T-cell (primary cell): ENCODE data around the gene STARD10. TPM values are rescaled to one million over a fixed set of nuclear protein-coding genes. Genes with fewer than 3 reads are reported as not detected.
"Not testable (repeated sequence)": the region's sequence is repeated elsewhere in the genome, so short reads cannot be mapped to it uniquely, and the experiment has no call there.

Source experiments
- ATAC-seq, 4 experiments: fragments of 200-7000 bp in 3 of 4; fragments of 150-1000 bp in 1 of 4; cut with Tn5 transposase; replicated peaks in 1 of 4; 1 replicate in 3 of 4; 2 replicates in 1 of 4; pipeline ENCODE4 v1.10.0; 2021; ENCODE audit warnings: moderate library complexity in 3 of 4, mild to moderate bottlenecking in 2 of 4, moderate number of reproducible peaks in 1 of 4
- CTCF ChIA-PET, 2 donors: fragments of 300-600 bp; sonication (Branson Sonifier 250); formaldehyde crosslinking; loops; one replicate each; lab custom pipeline; 2022; ENCODE audit warnings: antibody characterized with exemption in 2 of 2; lab: Charles Lee
- POLR2A ChIA-PET, 2 donors: fragments of 300-600 bp; sonication (Branson Sonifier 250); formaldehyde crosslinking; loops; one replicate each; lab custom pipeline; 2022; ENCODE audit warnings: antibody characterized with exemption in 2 of 2; lab: Charles Lee
- DNase-seq, 35 experiments: peaks; one replicate each; pipeline versions ENCODE4 v3.0.0 to v3.0.0-alpha.2; 2013 to 2023
- H3K27ac ChIP-seq: one replicate; pipeline ENCODE4 v1.5.1; 2013; ENCODE audit warnings: low read length
- H3K27me3 ChIP-seq, 2 experiments: replicated peaks in 1 of 2; 1 replicate in 1 of 2; 2 replicates in 1 of 2; pipeline versions ENCODE4 v1.6.1 to v1.7.0; 2013; ENCODE audit warnings: low read length in 1 of 2, mixed read lengths in 1 of 2; ENCODE audit not compliant: control insufficient read depth in 2 of 2, insufficient read depth in 2 of 2; ENCODE audit errors: extremely low read depth in 1 of 2
- H3K36me3 ChIP-seq, 2 donors: 1 replicate in 1 of 2; 2 replicates in 1 of 2; pipeline versions ENCODE4 v1.6.1 to v1.7.0; 2013; ENCODE audit warnings: low read length in 1 of 2; ENCODE audit not compliant: control insufficient read depth in 2 of 2, insufficient read depth in 1 of 2; ENCODE audit errors: extremely low read depth in 1 of 2
- H3K4me1 ChIP-seq, 2 experiments: 1 replicate in 1 of 2; 2 replicates in 1 of 2; pipeline versions ENCODE4 v1.6.1 to v1.7.0; 2013; ENCODE audit warnings: low read length in 2 of 2, mixed read lengths in 1 of 2; ENCODE audit not compliant: insufficient read depth in 2 of 2, control insufficient read depth in 1 of 2; ENCODE audit errors: extremely low read depth in 1 of 2
- H3K4me3 ChIP-seq, 2 donors: 1 replicate in 1 of 2; 2 replicates in 1 of 2; pipeline versions ENCODE4 v1.5.1 to v1.7.0; 2013; ENCODE audit warnings: mild to moderate bottlenecking in 2 of 2, low read length in 1 of 2, moderate library complexity in 1 of 2; ENCODE audit not compliant: control insufficient read depth in 1 of 2; ENCODE audit errors: extremely low read depth in 1 of 2
- H3K9me3 ChIP-seq: 2 replicates; pipeline ENCODE4 v1.7.0; 2013
- H3K27ac Mint-ChIP-seq, 2 donors: one replicate each; pipeline ENCODE4 v1.8.0; 2020 to 2021; ENCODE audit warnings: mild to moderate bottlenecking in 2 of 2, mixed read lengths in 2 of 2
- H3K27me3 Mint-ChIP-seq, 2 donors: one replicate each; pipeline ENCODE4 v1.8.0; 2021 to 2022; ENCODE audit warnings: mixed read lengths in 2 of 2
- H3K36me3 Mint-ChIP-seq: one replicate; pipeline ENCODE4 v1.8.0; 2021; ENCODE audit warnings: mixed read lengths
- H3K4me1 Mint-ChIP-seq, 3 donors: one replicate each; pipeline ENCODE4 v1.8.0; 2020 to 2022; ENCODE audit warnings: mixed read lengths in 3 of 3, mild to moderate bottlenecking in 1 of 3
- H3K4me3 Mint-ChIP-seq, 3 donors: one replicate each; pipeline ENCODE4 v1.8.0; 2020 to 2022; ENCODE audit warnings: mild to moderate bottlenecking in 3 of 3, mixed read lengths in 3 of 3, moderate library complexity in 3 of 3
- H3K9me3 Mint-ChIP-seq, 3 donors: one replicate each; pipeline ENCODE4 v1.8.0; 2020 to 2022; ENCODE audit warnings: mixed read lengths in 3 of 3
- WGBS: methylation state at CpG from one replicate; pipeline ENCODE4 v1.1.5; 2013; ENCODE audit warnings: missing lambda C conversion rate; ENCODE audit not compliant: insufficient coverage; 5-methylcytosine and 5-hydroxymethylcytosine counted together
- total RNA-seq, 35 experiments: library from RNA in 6 of 35; stranded (reverse) in 6 of 35; fragments of 120-200 nt in 1 of 35; gene quantifications; one replicate each; pipeline versions ENCODE4 v1.2.1 to v1.2.4 and lab custom pipeline; 2013 to 2026

STARD10 gene
- total RNA-seq, 5 donors from 2014 or later (not counting 1 experiment from before 2014, with no cell fraction given) = 11.1 to 24.9 (median 19.1) TPM

- peaks cover 7 to 63% of the 10 kb centered on the region in 2 donors for H3K36me3 ChIP-seq
- H3K27me3 ChIP-seq = no peaks in the 10 kb centered on the region
- peak overlapping the region; percentile 68 for H3K27ac ChIP-seq
- WGBS = 84% methylated on average over 11 of the region's 11 CpGs
- H3K9me3 Mint-ChIP-seq = no peaks in the 10 kb centered on the region
- H3K27ac Mint-ChIP-seq = peak overlapping the region; percentile 64 to 79
- no peaks in the 10 kb centered on the region for H3K27me3 Mint-ChIP-seq
- CTCF ChIA-PET = interaction anchor here in 1 of 2 donors (0.7 to 1.2 kb wide), 3 partner anchors 13 to 350 kb away, joined by 3 to 10 read pairs (median 5); no protein-coding TSS in a partner anchor
- H3K9me3 ChIP-seq = no peaks in the 10 kb centered on the region
- no peak overlapping the region for H3K4me3 ChIP-seq
- H3K4me1 ChIP-seq = peaks cover 0 to 15% of the 10 kb centered on the region in 2 experiments
- no peak for DNase-seq
- H3K36me3 Mint-ChIP-seq = peaks cover 7% of the 10 kb centered on the region
- POLR2A ChIA-PET = no interaction called here
- H3K4me3 Mint-ChIP-seq = no peak overlapping the region
- peaks cover 5 to 23% (median 8%) of the 10 kb centered on the region in 3 donors for H3K4me1 Mint-ChIP-seq
- no peak for ATAC-seq
These were observed 34.3 kb upstream of the STARD10 start for GRCh38 chr11:72828081-72828567.

- POLR2A ChIA-PET, H3K9me3 ChIP-seq, H3K4me3 Mint-ChIP-seq, H3K36me3 Mint-ChIP-seq, H3K9me3 Mint-ChIP-seq, DNase-seq, H3K4me3 ChIP-seq, H3K27me3 ChIP-seq, H3K27me3 Mint-ChIP-seq: not testable (repeated sequence)
- Histone ChIP-seq H3K4me1 (peaks cover 0 to 18% of the 10 kb centered on the region in 2 experiments), H3K27ac (peak overlapping the region; percentile 68), H3K36me3 (peaks cover 10 to 68% of the 10 kb centered on the region in 2 donors)
- Mint-ChIP-seq H3K27ac (peak overlapping the region; percentile 66 to 79), H3K4me1 (peaks cover 5 to 24% (median 9%) of the 10 kb centered on the region in 3 donors)
- peak in 1 of 4 experiments; percentile 31 for ATAC-seq
- 94% methylated on average over 3 of the region's 11 CpGs for WGBS
- CTCF ChIA-PET = interaction anchor here in 1 of 2 donors (0.7 to 1.2 kb wide), 3 partner anchors 12 to 350 kb away, joined by 3 to 10 read pairs (median 5); no protein-coding TSS in a partner anchor
These were observed 33.8 kb upstream of the STARD10 start for GRCh38 chr11:72827656-72828055.

- DNase-seq (no peak), ATAC-seq (no peak)
- no peaks in the 10 kb centered on the region for H3K27me3 ChIP-seq
- Mint-ChIP-seq H3K27ac (peak overlapping the region; percentile 66 to 79), H3K27me3 (no peaks in the 10 kb centered on the region), H3K4me1 (peaks cover 5 to 25% (median 12%) of the 10 kb centered on the region in 3 donors), H3K4me3 (no peak overlapping the region), H3K36me3 (peaks cover 7% of the 10 kb centered on the region), H3K9me3 (no peaks in the 10 kb centered on the region)
- peaks cover 0 to 23% of the 10 kb centered on the region in 2 experiments for H3K4me1 ChIP-seq
- 87% methylated on average over 7 of the region's 8 CpGs for WGBS
- ChIA-PET CTCF (interaction anchor here in 1 of 2 donors (1.2 kb wide), 2 partner anchors 11 to 102 kb away, joined by 5 to 10 read pairs; no protein-coding TSS in a partner anchor), POLR2A (no interaction called here)
- H3K9me3 ChIP-seq = no peaks in the 10 kb centered on the region
- H3K4me3 ChIP-seq = no peak overlapping the region
- peak overlapping the region; percentile 68 for H3K27ac ChIP-seq
- H3K36me3 ChIP-seq = peaks cover 11 to 67% of the 10 kb centered on the region in 2 donors
These were observed 33.2 kb upstream of the STARD10 start for GRCh38 chr11:72826942-72827480.

- Mint-ChIP-seq H3K9me3 (no peaks in the 10 kb centered on the region), H3K27ac (peak overlapping the region; percentile 31 to 79), H3K36me3 (peaks cover 7% of the 10 kb centered on the region), H3K4me3 (no peak overlapping the region), H3K4me1 (peaks cover 5 to 24% (median 11%) of the 10 kb centered on the region in 3 donors), H3K27me3 (no peaks in the 10 kb centered on the region)
- ChIA-PET CTCF (no interaction called here), POLR2A (no interaction called here)
- Histone ChIP-seq H3K27ac (no peak overlapping the region), H3K9me3 (no peaks in the 10 kb centered on the region), H3K27me3 (no peaks in the 10 kb centered on the region), H3K4me1 (peaks cover 1 to 29% of the 10 kb centered on the region in 2 experiments), H3K4me3 (no peak overlapping the region), H3K36me3 (peaks cover 11 to 69% of the 10 kb centered on the region in 2 donors)
- DNase-seq = no peak
- ATAC-seq = no peak
- 92% methylated on average over 5 of the region's 15 CpGs for WGBS
These were observed 32.5 kb upstream of the STARD10 start for GRCh38 chr11:72826191-72826941.

- 100% methylated on average over 4 of the region's 4 CpGs for WGBS
- H3K4me3 ChIP-seq = no peak overlapping the region
- DNase-seq (no peak), ATAC-seq (no peak)
- POLR2A ChIA-PET = no interaction called here
- CTCF ChIA-PET = no interaction called here
- H3K36me3 ChIP-seq = peaks cover 17 to 73% of the 10 kb centered on the region in 2 donors
- H3K27ac ChIP-seq = no peak overlapping the region
- Mint-ChIP-seq H3K9me3 (no peaks in the 10 kb centered on the region), H3K36me3 (peaks cover 11% of the 10 kb centered on the region), H3K4me1 (peaks cover 5 to 31% (median 15%) of the 10 kb centered on the region in 3 donors), H3K27me3 (no peaks in the 10 kb centered on the region), H3K4me3 (no peak overlapping the region), H3K27ac (peak overlapping the region in 1 of 2 donors; percentile 50)
- H3K4me1 ChIP-seq = peaks cover 6 to 36% of the 10 kb centered on the region in 2 experiments
- no peaks in the 10 kb centered on the region for H3K9me3 ChIP-seq
- no peaks in the 10 kb centered on the region for H3K27me3 ChIP-seq
These were observed 31.8 kb upstream of the STARD10 start for GRCh38 chr11:72825661-72826060.

- H3K9me3 Mint-ChIP-seq = no peaks in the 10 kb centered on the region
- DNase-seq (no peak), ATAC-seq (no peak)
- peaks cover 5 to 37% (median 18%) of the 10 kb centered on the region in 3 donors for H3K4me1 Mint-ChIP-seq
- ChIA-PET CTCF (no interaction called here), POLR2A (no interaction called here)
- H3K27me3 Mint-ChIP-seq = no peaks in the 10 kb centered on the region
- H3K36me3 Mint-ChIP-seq = peaks cover 17% of the 10 kb centered on the region
- Histone ChIP-seq H3K27ac (no peak overlapping the region), H3K4me1 (peaks cover 6 to 39% of the 10 kb centered on the region in 2 experiments), H3K4me3 (no peak overlapping the region), H3K36me3 (peaks cover 21 to 76% of the 10 kb centered on the region in 2 donors), H3K27me3 (no peaks in the 10 kb centered on the region), H3K9me3 (no peaks in the 10 kb centered on the region)
- WGBS = 82% methylated on average over 4 of the region's 15 CpGs
- H3K27ac Mint-ChIP-seq = peak overlapping the region; percentile 62 to 70
- H3K4me3 Mint-ChIP-seq = no peak overlapping the region
These were observed 31.1 kb upstream of the STARD10 start for GRCh38 chr11:72824811-72825505.
